KMS-11 (cell line): Measurements from ENCODE around the gene LCE1F.

Experiments
- H2AFZ ChIP-seq: fragments of 200-600 bp; sonication (generic); 2 replicates; pipeline ENCODE4 v1.6.1; 2016; ENCODE audit warnings: antibody characterized with exemption, mixed run types, low read depth
- H3K27ac ChIP-seq: fragments of 200-600 bp; sonication (generic); 2 replicates; pipeline ENCODE4 v1.6.1; 2016; ENCODE audit warnings: mild to moderate bottlenecking, mixed run types
- H3K27me3 ChIP-seq: fragments of 200-600 bp; sonication (generic); 2 replicates; pipeline ENCODE4 v1.6.1; 2017; ENCODE audit warnings: mild to moderate bottlenecking, low read depth, mixed run types, moderate library complexity; ENCODE audit not compliant: insufficient read depth
- H3K36me3 ChIP-seq: fragments of 200-600 bp; sonication (generic); 2 replicates; pipeline ENCODE4 v1.6.1; 2017; ENCODE audit warnings: mild to moderate bottlenecking, mixed run types; ENCODE audit not compliant: insufficient read depth
- H3K4me1 ChIP-seq: fragments of 200-600 bp; sonication (generic); 2 replicates; pipeline ENCODE4 v1.6.1; 2016; ENCODE audit warnings: mild to moderate bottlenecking, low read depth, mixed run types; ENCODE audit not compliant: poor library complexity, severe bottlenecking
- H3K4me2 ChIP-seq: fragments of 200-600 bp; sonication (generic); 2 replicates; pipeline ENCODE4 v1.7.0; 2016; ENCODE audit warnings: mild to moderate bottlenecking, mixed run types
- H3K4me3 ChIP-seq: fragments of 200-600 bp; sonication (generic); IDR thresholded peaks from 2 replicates; pipeline ENCODE4 v1.6.1; 2017; ENCODE audit warnings: low read depth, low read length, mixed read lengths; ENCODE audit not compliant: insufficient read depth
- H3K79me2 ChIP-seq: fragments of 200-600 bp; sonication (generic); 2 replicates; pipeline ENCODE4 v1.6.1; 2016; ENCODE audit warnings: low read depth, mixed run types; ENCODE audit not compliant: insufficient read depth
- H3K9ac ChIP-seq: fragments of 200-600 bp; sonication (generic); 2 replicates; pipeline ENCODE4 v1.6.1; 2016; ENCODE audit warnings: mild to moderate bottlenecking, mixed run types
- H4K20me1 ChIP-seq: fragments of 200-600 bp; sonication (generic); 2 replicates; pipeline ENCODE4 v1.6.1; 2016; ENCODE audit warnings: mild to moderate bottlenecking, mixed run types; ENCODE audit not compliant: insufficient read depth
- TF ChIP-seq, protein P1 (sequence below): fragments of 200-600 bp; sonication (generic); conservative IDR thresholded peaks from 2 replicates; pipeline ENCODE4 v1.6.1; 2017; ENCODE audit warnings: low read depth, mild to moderate bottlenecking, antibody characterized with exemption, low read length, moderate library complexity, mixed read lengths

Gene LCE1F

GRCh38 chr1:152759453-152760173, 15.3 kb upstream of the LCE1F start:
- H3K27me3 ChIP-seq = no peaks in the 10 kb centered on the region
- H3K4me3 ChIP-seq = no peak overlapping the region
- no peak overlapping the region for H3K9ac ChIP-seq
- no peak overlapping the region for H2AFZ ChIP-seq
- H3K27ac ChIP-seq = no peak overlapping the region
- TF ChIP-seq, protein P1, sequence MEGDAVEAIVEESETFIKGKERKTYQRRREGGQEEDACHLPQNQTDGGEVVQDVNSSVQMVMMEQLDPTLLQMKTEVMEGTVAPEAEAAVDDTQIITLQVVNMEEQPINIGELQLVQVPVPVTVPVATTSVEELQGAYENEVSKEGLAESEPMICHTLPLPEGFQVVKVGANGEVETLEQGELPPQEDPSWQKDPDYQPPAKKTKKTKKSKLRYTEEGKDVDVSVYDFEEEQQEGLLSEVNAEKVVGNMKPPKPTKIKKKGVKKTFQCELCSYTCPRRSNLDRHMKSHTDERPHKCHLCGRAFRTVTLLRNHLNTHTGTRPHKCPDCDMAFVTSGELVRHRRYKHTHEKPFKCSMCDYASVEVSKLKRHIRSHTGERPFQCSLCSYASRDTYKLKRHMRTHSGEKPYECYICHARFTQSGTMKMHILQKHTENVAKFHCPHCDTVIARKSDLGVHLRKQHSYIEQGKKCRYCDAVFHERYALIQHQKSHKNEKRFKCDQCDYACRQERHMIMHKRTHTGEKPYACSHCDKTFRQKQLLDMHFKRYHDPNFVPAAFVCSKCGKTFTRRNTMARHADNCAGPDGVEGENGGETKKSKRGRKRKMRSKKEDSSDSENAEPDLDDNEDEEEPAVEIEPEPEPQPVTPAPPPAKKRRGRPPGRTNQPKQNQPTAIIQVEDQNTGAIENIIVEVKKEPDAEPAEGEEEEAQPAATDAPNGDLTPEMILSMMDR = no peak
- H4K20me1 ChIP-seq = no peaks in the 10 kb centered on the region
- H3K4me1 ChIP-seq = no peaks in the 10 kb centered on the region
- H3K36me3 ChIP-seq = no peaks in the 10 kb centered on the region
- no peak overlapping the region for H3K4me2 ChIP-seq
- H3K79me2 ChIP-seq = no peaks in the 10 kb centered on the region

DNA sequence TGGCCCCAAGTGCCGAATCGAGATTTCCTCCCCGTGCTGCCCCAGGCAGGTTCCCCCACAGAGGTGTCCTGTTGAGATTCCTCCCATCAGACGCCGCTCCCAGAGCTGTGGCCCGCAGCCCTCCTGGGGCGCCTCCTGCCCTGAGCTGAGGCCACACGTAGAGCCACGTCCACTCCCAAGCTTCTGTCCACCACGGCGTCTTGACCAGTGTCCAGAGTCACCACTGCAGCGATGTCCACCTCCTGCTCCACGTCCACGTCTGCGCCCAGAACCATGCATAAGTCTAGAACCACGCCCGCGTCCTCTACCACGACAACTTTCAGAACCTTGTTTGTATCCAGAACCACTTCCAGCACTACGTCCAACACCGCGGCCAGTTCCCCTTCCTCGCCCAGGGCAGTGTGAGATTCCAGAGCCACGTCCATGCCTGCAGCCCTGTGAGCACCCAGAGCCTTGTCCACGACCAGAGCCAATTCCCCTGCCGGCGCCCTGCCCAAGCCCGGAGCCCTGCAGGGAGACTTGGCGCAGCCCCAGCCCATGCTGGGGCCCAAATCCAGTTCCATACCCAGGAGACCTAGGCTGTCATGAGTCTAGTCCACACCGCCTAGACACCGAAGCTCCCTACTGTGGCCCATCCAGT, 14.3 kb upstream of the LCE1F start:
- Histone ChIP-seq H3K4me1 (no peaks in the 10 kb centered on the region), H2AFZ (no peak overlapping the region), H3K79me2 (no peaks in the 10 kb centered on the region), H3K4me3 (no peak overlapping the region), H3K4me2 (no peak overlapping the region), H3K27ac (no peak overlapping the region), H3K9ac (no peak overlapping the region), H4K20me1 (no peaks in the 10 kb centered on the region), H3K36me3 (no peaks in the 10 kb centered on the region), H3K27me3 (no peaks in the 10 kb centered on the region)
- TF ChIP-seq, protein P1 = no peak

DNA sequence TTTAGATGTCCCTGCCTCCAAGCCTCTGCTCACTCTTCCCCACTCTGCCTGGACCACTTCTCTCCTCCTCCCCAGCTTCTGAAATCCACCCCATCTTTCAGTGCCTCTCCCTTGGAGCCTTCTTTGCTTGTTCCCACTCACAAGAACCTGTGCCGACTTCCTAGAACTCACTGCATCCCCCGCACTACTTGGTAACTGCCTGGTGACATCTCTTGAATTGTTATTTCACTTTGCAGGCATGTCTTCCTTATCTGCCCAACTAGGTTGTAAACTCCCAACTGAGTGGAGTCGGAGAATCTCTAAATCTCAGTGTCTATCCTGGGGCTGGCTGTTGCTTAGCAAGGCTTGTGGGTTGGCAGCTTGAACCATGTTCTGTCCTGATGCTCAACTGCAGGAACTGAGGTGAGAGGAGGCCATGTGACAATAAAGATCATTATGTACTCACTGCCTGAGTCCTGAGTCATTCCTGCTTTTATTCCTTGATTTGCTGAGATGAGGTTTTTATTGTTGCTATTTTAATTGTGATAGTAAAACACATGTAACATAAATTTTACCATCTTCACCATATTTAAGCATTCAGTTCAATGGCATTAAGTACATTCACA, 13.2 kb upstream of the LCE1F start:
- Histone ChIP-seq H3K36me3 (no peaks in the 10 kb centered on the region), H4K20me1 (no peaks in the 10 kb centered on the region), H3K27me3 (no peaks in the 10 kb centered on the region), H3K27ac (no peak overlapping the region), H3K79me2 (no peaks in the 10 kb centered on the region), H3K4me2 (no peak overlapping the region), H3K4me3 (no peak overlapping the region), H3K4me1 (no peaks in the 10 kb centered on the region), H2AFZ (no peak overlapping the region), H3K9ac (no peak overlapping the region)
- TF ChIP-seq, protein P1 = no peak

- no peaks in the 10 kb centered on the region for H3K79me2 ChIP-seq
- no peak overlapping the region for H3K4me3 ChIP-seq
- H3K27ac ChIP-seq = no peak overlapping the region
- TF ChIP-seq, protein P1 = no peak
- H3K4me1 ChIP-seq = no peaks in the 10 kb centered on the region
- H3K36me3 ChIP-seq = no peaks in the 10 kb centered on the region
- no peak overlapping the region for H3K9ac ChIP-seq
- H3K27me3 ChIP-seq = no peaks in the 10 kb centered on the region
- H4K20me1 ChIP-seq = no peaks in the 10 kb centered on the region
- no peak overlapping the region for H2AFZ ChIP-seq
- H3K4me2 ChIP-seq = no peak overlapping the region
Measured at GRCh38 chr1:152768847-152769533, 6.0 kb upstream of the LCE1F start.
